Activated CD8-positive, alpha-beta memory T cell treated with anti-CD3 and anti-CD28 coated beads, Interleukin-2, amount 10 ng/mL, durations not matched to agents 7 days and 5 days (primary cell): ENCODE measurements around the gene MACROD2. TPM values are rescaled to one million over a fixed set of nuclear protein-coding genes. Genes with fewer than 3 reads are reported as not detected.

ENCODE experiments used
- ATAC-seq: fragments of 150-1000 bp; cut with Tn5 transposase; one replicate; pipeline ENCODE4 v1.10.0; 2021; ENCODE audit warnings: moderate library complexity
- CTCF ChIA-PET: fragments of 350-600 bp; sonication (Branson Sonifier 250); formaldehyde crosslinking; loops from one replicate; lab custom pipeline; 2021; ENCODE audit warnings: antibody characterized with exemption; lab: Charles Lee
- DNase-seq: peaks from one replicate; pipeline ENCODE4 v3.0.0-alpha.2; 2020
- H3K27ac Mint-ChIP-seq: one replicate; pipeline ENCODE4 v1.8.0; 2021; ENCODE audit warnings: mild to moderate bottlenecking, mixed read lengths
- H3K27me3 Mint-ChIP-seq: one replicate; pipeline ENCODE4 v1.8.0; 2021; ENCODE audit warnings: mixed read lengths
- H3K36me3 Mint-ChIP-seq: one replicate; pipeline ENCODE4 v1.8.0; 2021; ENCODE audit warnings: mild to moderate bottlenecking, mixed read lengths
- H3K4me1 Mint-ChIP-seq: one replicate; pipeline ENCODE4 v1.8.0; 2021; ENCODE audit warnings: mixed read lengths
- H3K4me3 Mint-ChIP-seq: one replicate; pipeline ENCODE4 v1.8.0; 2021; ENCODE audit warnings: mild to moderate bottlenecking, moderate library complexity, mixed read lengths
- H3K9me3 Mint-ChIP-seq: one replicate; pipeline ENCODE4 v1.8.0; 2022; ENCODE audit warnings: low read depth, mixed read lengths
- total RNA-seq, 2 experiments: library from RNA; stranded (reverse); gene quantifications; one replicate each; pipeline ENCODE4 v1.2.3, GENCODE V29; 2021

MACROD2 gene
- total RNA-seq, 2 experiments from 2014 or later: not detected

DNA sequence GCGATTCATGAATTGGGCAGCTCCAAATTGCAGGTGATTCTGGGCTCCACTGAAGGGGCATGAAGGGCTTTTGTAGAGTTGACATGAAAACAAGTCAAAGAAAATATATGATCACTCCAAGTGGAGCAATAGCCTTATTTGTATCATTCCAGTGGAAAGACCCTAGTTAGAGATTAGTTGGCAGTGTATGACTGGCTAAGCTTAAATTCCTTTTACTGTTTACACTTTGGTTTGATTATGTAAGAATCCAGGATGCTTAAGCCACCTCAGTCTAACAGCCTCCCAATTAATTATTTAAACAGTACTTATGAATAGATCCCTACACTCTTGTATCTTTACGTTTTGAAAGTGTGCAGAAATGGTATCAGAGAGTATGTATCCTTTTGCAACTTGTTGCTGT lies 1865.5 kb downstream of the MACROD2 start:
- H3K27me3 Mint-ChIP-seq: no peaks in the 10 kb centered on the region
- H3K9me3 Mint-ChIP-seq: peaks cover 7% of the 10 kb centered on the region
- H3K27ac Mint-ChIP-seq: no peak overlapping the region
- CTCF ChIA-PET: no interaction called here
- ATAC-seq (no peak), DNase-seq (no peak)
- no peak overlapping the region for H3K4me3 Mint-ChIP-seq
- no peaks in the 10 kb centered on the region for H3K36me3 Mint-ChIP-seq
- no peaks in the 10 kb centered on the region for H3K4me1 Mint-ChIP-seq

- ATAC-seq: no peak
- no peak overlapping the region for H3K27ac Mint-ChIP-seq
- CTCF ChIA-PET: no interaction called here
Observed at GRCh38 chr20:15862178-15862577, 1866.9 kb downstream of the MACROD2 start.

GRCh38 chr20:15863735-15864134 lies 1868.4 kb downstream of the MACROD2 start:
- no peak overlapping the region for H3K4me3 Mint-ChIP-seq
- no peaks in the 10 kb centered on the region for H3K27me3 Mint-ChIP-seq
- no peaks in the 10 kb centered on the region for H3K36me3 Mint-ChIP-seq
- ATAC-seq (no peak), DNase-seq (no peak)
- no peaks in the 10 kb centered on the region for H3K4me1 Mint-ChIP-seq
- H3K9me3 Mint-ChIP-seq: peaks cover 3% of the 10 kb centered on the region
- no peak overlapping the region for H3K27ac Mint-ChIP-seq
- CTCF ChIA-PET: no interaction called here

More at GRCh38 chr20:15862178-15862577, 1866.9 kb downstream of the MACROD2 start:
- Mint-ChIP-seq H3K4me3 (no peak overlapping the region), H3K9me3 (peaks cover 3% of the 10 kb centered on the region), H3K4me1 (no peaks in the 10 kb centered on the region), H3K36me3 (no peaks in the 10 kb centered on the region), H3K27me3 (no peaks in the 10 kb centered on the region)
- no peak for DNase-seq

DNA sequence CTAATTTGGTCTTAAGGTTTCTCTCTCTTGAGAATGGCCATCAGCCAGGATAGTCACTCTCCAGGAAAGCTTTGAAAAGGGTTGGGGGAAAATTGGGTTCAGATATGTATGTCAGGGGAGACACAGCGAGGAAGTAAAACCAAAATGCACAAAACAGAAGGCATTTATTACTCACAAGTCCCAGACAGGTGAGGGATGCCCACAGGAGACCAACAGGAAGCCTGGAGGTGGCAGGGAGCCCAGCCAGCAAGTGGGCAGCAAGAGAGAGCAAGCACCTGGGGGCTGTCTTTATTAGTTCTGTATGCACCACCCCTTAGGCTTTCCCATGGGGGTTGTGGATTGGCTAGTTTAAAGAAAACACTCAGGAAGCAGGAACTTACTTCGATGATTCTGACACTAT lies 1870.2 kb downstream of the MACROD2 start:
- Mint-ChIP-seq H3K27ac (no peak overlapping the region), H3K4me1 (no peaks in the 10 kb centered on the region), H3K9me3 (no peaks in the 10 kb centered on the region), H3K4me3 (no peak overlapping the region), H3K36me3 (no peaks in the 10 kb centered on the region), H3K27me3 (no peaks in the 10 kb centered on the region)
- CTCF ChIA-PET: no interaction called here
- DNase-seq (no peak), ATAC-seq (no peak)

DNA sequence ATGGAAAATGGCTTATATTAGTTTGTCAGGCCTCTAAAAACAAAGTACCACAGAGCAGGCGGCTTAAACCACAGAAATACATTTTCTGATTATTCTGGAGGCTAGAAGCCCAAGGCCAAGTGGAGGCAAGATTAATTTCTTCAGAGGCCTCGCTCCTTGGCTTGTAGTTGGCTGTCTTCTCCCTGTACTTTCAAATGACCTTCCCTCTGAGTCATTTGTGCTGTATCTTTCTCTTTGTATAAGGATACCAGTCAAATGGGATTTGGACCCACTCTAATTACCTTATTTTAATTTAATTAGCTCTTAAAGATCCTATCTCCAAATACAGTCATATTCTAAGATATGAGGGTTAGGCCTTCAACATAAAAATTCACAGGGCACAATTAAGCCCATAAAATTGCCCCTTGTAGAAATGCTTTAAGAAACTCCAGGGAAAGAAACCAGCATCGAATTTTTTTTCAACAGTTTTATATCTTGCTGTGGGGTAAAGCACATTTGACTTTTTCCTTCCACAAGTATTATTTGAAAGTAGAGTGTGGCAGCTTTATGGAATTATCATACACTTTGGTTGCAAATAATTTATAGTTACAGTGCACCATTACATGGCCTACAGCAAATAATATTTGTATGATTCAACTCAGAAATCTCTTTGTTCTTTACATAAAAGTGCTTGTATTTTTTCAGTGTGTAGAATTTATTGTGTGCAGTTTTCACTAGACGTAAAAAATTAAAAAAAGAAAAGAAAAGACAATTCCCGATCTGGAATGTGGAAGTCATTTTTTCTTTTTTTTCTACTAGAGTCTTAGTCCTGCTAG lies 1871.8 kb downstream of the MACROD2 start:
- CTCF ChIA-PET: no interaction called here

DNA sequence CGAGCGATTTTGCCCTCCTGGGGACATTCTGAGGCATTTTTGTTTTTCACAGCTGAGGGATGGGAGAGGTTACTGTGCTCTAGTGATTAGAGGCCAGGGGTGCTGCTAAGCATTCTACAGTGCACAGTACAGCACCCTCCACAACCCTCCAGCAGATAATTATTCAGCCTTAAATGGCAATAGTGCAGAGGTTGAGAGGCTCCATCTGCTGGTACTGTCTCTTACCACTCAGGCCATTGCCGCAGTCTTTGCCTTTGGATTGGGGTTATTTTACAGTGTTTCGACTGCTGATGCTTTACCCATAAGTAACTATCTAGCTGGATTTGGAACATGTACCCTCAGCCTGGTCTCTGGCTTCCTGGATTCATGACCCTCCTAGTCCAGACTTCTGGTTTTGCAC lies 1872.6 kb downstream of the MACROD2 start:
- CTCF ChIA-PET: no interaction called here
- H3K27ac Mint-ChIP-seq: no peak overlapping the region
- DNase-seq: no peak
- H3K36me3 Mint-ChIP-seq: no peaks in the 10 kb centered on the region
- ATAC-seq: no peak
- no peaks in the 10 kb centered on the region for H3K9me3 Mint-ChIP-seq
- no peaks in the 10 kb centered on the region for H3K27me3 Mint-ChIP-seq
- H3K4me3 Mint-ChIP-seq: no peak overlapping the region
- H3K4me1 Mint-ChIP-seq: no peaks in the 10 kb centered on the region

More for the DNA sequence above, 1871.8 kb downstream of the MACROD2 start:
- Mint-ChIP-seq H3K27me3 (no peaks in the 10 kb centered on the region), H3K4me3 (no peak overlapping the region), H3K4me1 (no peaks in the 10 kb centered on the region), H3K36me3 (no peaks in the 10 kb centered on the region), H3K9me3 (no peaks in the 10 kb centered on the region), H3K27ac (no peak overlapping the region)
- DNase-seq (no peak), ATAC-seq (no peak)

DNA sequence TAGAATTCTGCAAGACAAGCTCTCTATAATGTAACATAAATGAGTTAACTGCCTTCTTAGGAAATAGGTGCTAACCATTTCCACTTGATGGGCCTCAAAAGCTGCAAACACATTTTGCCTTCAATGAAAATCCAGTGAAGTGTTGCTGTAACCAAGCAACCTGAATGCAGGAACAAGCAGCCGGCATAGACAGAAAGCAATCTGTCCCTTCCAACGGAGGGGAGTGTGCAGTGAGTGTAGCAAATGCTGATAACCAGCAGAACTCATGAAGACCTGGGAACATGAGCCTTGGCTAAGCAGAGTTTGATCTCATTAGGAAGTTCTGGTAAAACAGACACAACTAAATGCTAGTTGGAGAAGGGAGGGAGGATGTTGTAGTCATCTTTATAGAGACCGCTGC lies 1880.1 kb downstream of the MACROD2 start:
- no peak for ATAC-seq
- no peak overlapping the region for H3K27ac Mint-ChIP-seq

GRCh38 chr20:15882553-15882952 lies 1887.2 kb downstream of the MACROD2 start:
- no peaks in the 10 kb centered on the region for H3K27me3 Mint-ChIP-seq
- peaks cover 14% of the 10 kb centered on the region for H3K9me3 Mint-ChIP-seq
- CTCF ChIA-PET: no interaction called here
- no peak overlapping the region for H3K4me3 Mint-ChIP-seq
- H3K36me3 Mint-ChIP-seq: no peaks in the 10 kb centered on the region
- DNase-seq (no peak), ATAC-seq (no peak)
- no peak overlapping the region for H3K27ac Mint-ChIP-seq
- H3K4me1 Mint-ChIP-seq: no peaks in the 10 kb centered on the region

More for the DNA sequence above, 1880.1 kb downstream of the MACROD2 start:
- Mint-ChIP-seq H3K4me3 (no peak overlapping the region), H3K9me3 (peaks cover 12% of the 10 kb centered on the region), H3K4me1 (no peaks in the 10 kb centered on the region), H3K27me3 (no peaks in the 10 kb centered on the region), H3K36me3 (no peaks in the 10 kb centered on the region)
- CTCF ChIA-PET: no interaction called here
- DNase-seq: no peak

GRCh38 chr20:15886250-15886649 lies 1890.9 kb downstream of the MACROD2 start:
- no peak for DNase-seq
- Mint-ChIP-seq H3K36me3 (no peaks in the 10 kb centered on the region), H3K4me3 (no peak overlapping the region), H3K4me1 (no peaks in the 10 kb centered on the region), H3K27ac (no peak overlapping the region), H3K9me3 (peaks cover 10% of the 10 kb centered on the region), H3K27me3 (no peaks in the 10 kb centered on the region)
- ATAC-seq: no peak
- CTCF ChIA-PET: no interaction called here

DNA sequence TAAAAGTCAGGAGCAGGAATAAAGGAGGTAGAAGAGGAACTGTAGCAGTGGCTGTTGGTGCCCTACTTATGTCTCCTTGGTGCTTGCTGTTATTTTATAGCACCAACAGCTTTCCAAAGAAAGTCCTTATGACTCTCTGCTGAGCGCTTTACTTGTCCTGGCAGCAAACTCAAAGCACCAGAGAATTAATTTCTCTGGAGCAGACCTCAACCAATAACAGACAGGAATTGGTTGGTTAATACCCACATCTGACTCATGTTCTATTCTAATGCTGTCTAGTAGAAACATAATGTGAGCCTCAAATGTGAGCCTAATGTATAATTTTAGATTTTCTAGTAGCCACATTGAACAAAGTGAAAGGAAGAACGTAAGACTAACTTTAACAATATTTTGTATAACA lies 1892.1 kb downstream of the MACROD2 start:
- Mint-ChIP-seq H3K9me3 (peaks cover 10% of the 10 kb centered on the region), H3K27ac (no peak overlapping the region), H3K4me1 (no peaks in the 10 kb centered on the region), H3K36me3 (no peaks in the 10 kb centered on the region), H3K4me3 (no peak overlapping the region), H3K27me3 (no peaks in the 10 kb centered on the region)
- CTCF ChIA-PET: no interaction called here
- DNase-seq: no peak
- no peak for ATAC-seq

- no peaks in the 10 kb centered on the region for H3K36me3 Mint-ChIP-seq
- H3K4me3 Mint-ChIP-seq: no peak overlapping the region
- ATAC-seq: no peak
- no peak for DNase-seq
- CTCF ChIA-PET: no interaction called here
- H3K4me1 Mint-ChIP-seq: no peaks in the 10 kb centered on the region
- no peak overlapping the region for H3K27ac Mint-ChIP-seq
- H3K27me3 Mint-ChIP-seq: peaks cover 3% of the 10 kb centered on the region
- H3K9me3 Mint-ChIP-seq: peaks cover 9% of the 10 kb centered on the region
Observed at GRCh38 chr20:15889061-15889460, 1893.7 kb downstream of the MACROD2 start.

GRCh38 chr20:15889514-15890256 lies 1894.4 kb downstream of the MACROD2 start:
- no peaks in the 10 kb centered on the region for H3K36me3 Mint-ChIP-seq
- no peak for DNase-seq
- no peak overlapping the region for H3K27ac Mint-ChIP-seq
- peaks cover 3% of the 10 kb centered on the region for H3K27me3 Mint-ChIP-seq
- H3K4me1 Mint-ChIP-seq: no peaks in the 10 kb centered on the region
- CTCF ChIA-PET: no interaction called here
- no peak for ATAC-seq
- no peak overlapping the region for H3K4me3 Mint-ChIP-seq
- peaks cover 5% of the 10 kb centered on the region for H3K9me3 Mint-ChIP-seq

DNA sequence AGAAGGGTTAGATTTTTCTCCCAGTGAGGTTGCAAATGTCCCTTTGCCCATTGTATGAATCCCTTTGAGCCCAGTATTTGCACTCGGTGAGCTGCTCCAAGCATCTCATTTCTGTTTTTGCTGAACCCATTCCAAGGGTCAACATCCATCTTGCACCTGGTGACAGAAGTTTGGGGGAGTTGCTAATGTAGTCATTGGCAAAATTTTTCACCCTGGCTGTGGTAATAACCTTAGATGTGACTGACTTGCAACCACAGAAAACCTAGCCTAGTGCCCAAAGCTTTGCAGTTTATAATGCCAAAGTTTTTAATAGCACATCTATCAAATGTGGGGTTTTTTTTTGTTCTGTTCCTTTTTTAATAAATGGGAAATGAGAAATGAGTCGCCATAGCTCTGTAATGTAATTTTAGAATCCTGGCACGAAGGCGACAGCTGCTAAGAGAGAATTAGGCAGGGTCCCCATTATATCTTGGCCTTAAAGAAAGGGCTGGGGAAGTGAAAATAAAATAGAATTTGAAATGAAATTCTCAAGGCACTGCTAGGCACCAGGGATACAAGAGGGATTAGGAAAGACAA lies 1895.2 kb downstream of the MACROD2 start:
- Mint-ChIP-seq H3K4me1 (peaks cover 3% of the 10 kb centered on the region), H3K27ac (no peak overlapping the region), H3K4me3 (no peak overlapping the region)

GRCh38 chr20:15895126-15895525 lies 1899.8 kb downstream of the MACROD2 start:
- CTCF ChIA-PET: no interaction called here
- Mint-ChIP-seq H3K36me3 (no peaks in the 10 kb centered on the region), H3K9me3 (peaks cover 5% of the 10 kb centered on the region), H3K4me3 (no peak overlapping the region), H3K4me1 (peaks cover 10% of the 10 kb centered on the region), H3K27ac (no peak overlapping the region), H3K27me3 (peaks cover 3% of the 10 kb centered on the region)
- no peak for ATAC-seq
- DNase-seq: no peak

More for the DNA sequence above, 1895.2 kb downstream of the MACROD2 start:
- Mint-ChIP-seq H3K36me3 (no peaks in the 10 kb centered on the region), H3K9me3 (peaks cover 5% of the 10 kb centered on the region), H3K27me3 (peaks cover 3% of the 10 kb centered on the region)
- DNase-seq: no peak
- no peak for ATAC-seq
- CTCF ChIA-PET: no interaction called here
